COLO668 (cell line): ENCODE results near the gene FAM20A.

Experiments
- DNase-seq: peaks from one replicate; lab custom pipeline; 2025; ENCODE audit not compliant: unreplicated experiment; lab: John Stamatoyannopoulos, UW

Gene FAM20A

DNA sequence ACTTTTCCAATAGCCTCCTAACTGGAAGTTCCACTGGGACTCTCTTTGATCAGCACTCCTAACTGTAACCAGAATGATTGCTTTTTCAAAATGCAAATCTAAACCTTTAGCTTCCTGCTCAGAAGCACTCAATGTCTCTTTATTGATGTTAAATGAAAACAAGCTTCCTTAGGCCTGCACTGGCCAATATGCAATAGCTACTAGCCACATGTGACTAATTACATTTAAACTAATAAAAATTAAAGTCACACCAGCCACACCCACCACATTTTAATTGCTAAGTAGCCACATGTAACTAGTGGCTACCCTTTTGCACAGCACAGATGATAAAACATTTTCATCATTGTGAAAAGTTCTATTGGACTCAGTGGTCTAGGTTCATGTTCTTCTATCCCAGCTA lies 31.8 kb downstream of the FAM20A start:
- DNase-seq = no peak

DNA sequence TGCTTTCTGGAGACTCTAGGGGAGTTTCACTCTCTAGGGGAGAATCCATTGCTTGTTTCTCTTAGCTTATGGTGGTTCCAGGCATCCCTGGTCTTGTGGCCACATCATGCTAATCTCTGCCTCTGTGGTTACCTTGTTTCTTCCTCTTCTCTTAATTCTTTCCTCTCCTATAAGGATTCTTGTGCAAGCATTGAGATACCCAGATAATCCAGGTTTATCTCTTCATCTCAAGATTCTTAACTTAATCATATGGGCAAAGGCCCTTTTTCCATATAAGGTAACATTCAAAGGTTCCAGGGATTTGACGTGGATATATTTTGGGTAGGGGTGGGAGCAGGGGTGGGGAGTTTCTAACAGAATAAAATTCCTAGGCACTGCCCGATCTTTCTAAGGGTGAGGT lies 32.6 kb downstream of the FAM20A start:
- DNase-seq = no peak

GRCh38 chr17:68567581-68567980 lies 33.6 kb downstream of the FAM20A start:
- no peak for DNase-seq

DNA sequence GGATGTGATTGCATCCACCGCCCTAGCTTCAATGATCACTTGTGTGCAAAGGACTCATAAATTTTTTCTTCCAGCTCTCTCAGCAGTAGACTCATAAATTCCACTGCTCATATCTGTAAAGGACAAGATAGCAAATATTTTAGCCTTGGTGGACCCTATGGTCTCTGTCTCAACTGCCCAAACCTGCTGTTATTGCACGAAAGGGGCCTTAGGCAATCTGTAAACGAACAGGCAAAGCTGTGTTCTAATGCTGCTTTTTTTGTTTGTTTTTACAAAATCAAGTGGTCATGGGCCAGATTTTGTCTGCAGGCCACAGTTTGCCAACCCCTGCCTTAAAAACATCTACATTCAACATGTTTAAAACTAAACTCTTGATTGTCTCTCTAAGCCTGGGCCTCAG lies 34.1 kb downstream of the FAM20A start:
- no peak for DNase-seq

DNA sequence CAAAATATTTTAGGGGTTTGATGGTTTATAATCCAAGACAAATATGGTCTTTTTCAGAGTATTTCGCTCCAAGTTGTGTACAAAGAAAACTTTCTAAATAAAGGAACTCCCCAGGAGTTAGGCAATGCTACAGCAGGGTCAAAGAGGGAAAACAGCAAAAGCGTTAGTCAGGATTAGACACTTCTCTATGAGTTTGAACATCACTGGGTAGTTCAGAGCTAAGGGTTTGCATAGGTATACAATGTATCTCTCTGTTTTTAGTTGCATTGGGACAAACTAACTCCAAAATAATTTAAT lies 34.8 kb downstream of the FAM20A start:
- DNase-seq = no peak

- DNase-seq = no peak
These were observed 35.3 kb downstream of the FAM20A start for GRCh38 chr17:68565661-68566441.

- DNase-seq = no peak
These were observed 36.6 kb downstream of the FAM20A start for GRCh38 chr17:68564415-68565111.

GRCh38 chr17:68562736-68563135 lies 38.4 kb downstream of the FAM20A start:
- DNase-seq = no peak

- DNase-seq = no peak
These were observed 40.0 kb downstream of the FAM20A start for GRCh38 chr17:68560966-68561720.

- DNase-seq = no peak
These were observed 41.9 kb downstream of the FAM20A start for GRCh38 chr17:68559316-68559715.

DNA sequence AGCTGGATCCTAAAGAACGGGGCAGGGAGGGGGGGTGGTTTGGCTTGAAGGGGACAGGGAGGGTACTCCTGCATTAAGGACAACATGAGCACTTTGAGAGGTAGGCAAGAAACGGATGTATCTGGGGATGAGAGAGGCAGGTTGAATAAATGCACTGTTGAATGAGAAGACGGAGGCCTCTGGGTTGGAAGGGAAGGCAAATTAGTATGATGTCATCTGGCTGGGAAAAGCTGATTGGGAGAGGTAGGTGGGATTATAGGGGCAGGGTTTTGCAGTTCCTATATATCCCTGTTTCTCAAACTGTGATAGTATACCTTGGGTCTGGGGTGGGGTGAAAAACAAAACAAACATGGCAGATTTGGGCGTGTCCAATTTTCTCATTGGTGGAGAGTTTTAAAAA lies 44.6 kb downstream of the FAM20A start:
- DNase-seq = no peak

DNA sequence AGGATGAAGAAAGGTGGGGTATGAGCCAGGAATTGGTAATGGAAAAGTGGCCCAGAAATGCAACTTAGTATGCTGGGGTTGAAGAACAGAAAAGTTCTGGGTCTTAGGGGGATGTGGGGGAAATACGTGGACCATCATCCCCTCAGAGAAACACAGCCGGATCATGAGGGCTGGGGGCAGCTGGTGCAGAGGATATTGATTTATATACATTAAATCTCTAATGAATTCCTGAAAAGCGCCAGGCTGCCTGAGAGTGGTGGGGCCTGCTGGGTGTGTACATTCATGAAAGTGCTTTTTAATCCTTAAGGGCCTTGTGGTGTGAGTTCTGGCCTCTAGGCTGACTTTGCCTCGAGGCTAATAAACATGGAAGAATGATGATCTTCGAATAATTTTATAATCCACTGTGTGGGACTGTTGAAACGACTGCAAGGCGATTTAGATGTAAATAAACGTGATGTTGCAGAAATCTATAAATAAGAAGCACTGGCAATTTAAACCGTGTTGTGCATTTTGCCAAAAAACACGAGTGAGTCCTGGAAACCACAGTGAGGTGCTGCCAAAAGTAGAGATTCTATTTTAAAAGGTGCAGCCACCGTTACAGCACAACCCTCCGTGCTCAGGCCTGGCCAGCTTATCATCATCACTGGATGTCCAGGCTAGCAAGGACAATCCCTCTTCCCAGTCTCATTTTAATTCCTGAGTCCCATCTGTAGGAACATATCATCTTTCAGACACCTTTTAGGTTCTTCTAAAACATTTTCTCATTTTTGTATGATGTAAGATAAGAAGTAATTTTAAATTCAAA lies 56.9 kb downstream of the FAM20A start:
- no peak for DNase-seq

- no peak for DNase-seq
These were observed 58.3 kb downstream of the FAM20A start for GRCh38 chr17:68542698-68543463.

DNA sequence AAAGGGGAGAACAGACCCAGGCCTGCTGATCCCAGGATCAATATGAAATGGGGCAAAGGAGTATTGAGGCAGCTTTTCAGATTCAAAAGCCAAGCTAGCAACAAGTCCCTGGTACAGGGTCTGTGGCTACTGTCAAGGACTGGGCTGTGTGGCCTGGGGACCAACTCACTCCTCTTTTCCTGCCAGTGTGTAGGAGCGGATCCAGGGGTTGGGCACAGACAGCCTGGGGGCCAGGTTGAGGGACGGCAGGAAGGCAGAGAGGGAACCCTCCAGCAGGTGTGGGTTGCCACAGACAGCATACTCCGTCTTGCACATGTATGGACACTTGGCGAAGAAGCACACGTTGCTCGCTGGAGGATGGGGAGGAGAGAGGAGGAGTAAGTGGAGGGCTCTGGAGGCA lies 59.4 kb downstream of the FAM20A start:
- DNase-seq = no peak

GRCh38 chr17:68540981-68541380 lies 60.2 kb downstream of the FAM20A start:
- DNase-seq = no peak

- DNase-seq = no peak
These were observed 61.4 kb downstream of the FAM20A start for GRCh38 chr17:68539548-68540467.

- DNase-seq = no peak
These were observed 65.2 kb downstream of the FAM20A start for GRCh38 chr17:68535922-68536321.

GRCh38 chr17:68534695-68535088 lies 66.5 kb downstream of the FAM20A start:
- DNase-seq = no peak

DNA sequence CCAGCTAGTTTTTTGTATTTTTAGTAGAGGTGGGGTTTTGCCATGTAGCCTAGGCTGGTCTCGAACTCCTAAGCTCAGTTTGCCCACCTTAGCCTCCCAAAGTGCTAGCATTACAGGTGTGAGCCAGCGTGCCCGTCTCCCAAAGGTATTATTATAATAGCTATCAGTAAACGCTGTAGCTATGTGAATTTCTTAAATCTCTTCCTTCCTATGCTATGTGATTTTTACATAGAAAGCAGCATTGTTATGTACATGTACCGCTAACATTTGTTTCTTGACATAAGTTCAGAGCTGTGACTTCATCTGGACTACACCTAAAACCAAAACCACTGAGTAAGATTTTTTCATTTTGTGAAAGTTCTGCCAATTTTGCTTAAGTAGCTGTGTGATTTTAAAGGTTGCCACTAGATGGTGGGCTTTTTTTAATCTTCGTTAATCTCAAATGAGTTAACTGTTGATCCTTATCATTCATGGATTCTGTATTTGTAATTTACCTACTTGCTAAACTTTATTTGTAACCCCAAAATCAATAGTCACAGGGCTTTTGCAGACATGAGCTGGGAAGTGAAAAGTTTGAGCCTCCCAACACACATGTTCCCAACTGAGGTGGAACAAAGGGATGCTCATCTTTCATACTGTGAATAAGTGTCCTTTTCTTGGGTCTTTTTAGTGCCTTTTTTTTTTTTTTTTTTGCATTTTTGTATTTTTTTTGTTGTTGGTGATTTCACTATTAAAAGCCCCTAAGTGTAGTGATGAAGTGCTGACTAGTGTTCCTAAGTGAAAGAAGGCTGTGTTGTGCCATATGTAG lies 67.1 kb downstream of the FAM20A start:
- DNase-seq = no peak
